GM10248 (cell line): ENCODE results near the gene CYTH1.

Source experiments
- CTCF ChIA-PET: fragments of 300-600 bp; sonication (Branson Sonifier 250); formaldehyde crosslinking; extraction: SDS; loops from one replicate; lab custom pipeline; 2021; ENCODE audit warnings: antibody characterized with exemption; lab: Yijun Ruan, JAX
- POLR2A ChIA-PET: fragments of 350-650 bp; sonication (Branson Sonifier 250); formaldehyde crosslinking; extraction: SDS; loops from one replicate; lab custom pipeline; 2020; ENCODE audit warnings: antibody characterized with exemption; lab: Yijun Ruan, JAX
- DNase-seq: peaks from one replicate; pipeline ENCODE4 v3.0.0; 2012; ENCODE audit errors: extremely low spot score
- TF ChIP-seq, protein P1 (sequence below): IDR thresholded peaks from 2 replicates; pipeline ENCODE4 v1.5.1; 2012; ENCODE audit warnings: mild to moderate bottlenecking, low read depth; ENCODE audit errors: extremely low read depth, missing control alignments, control extremely low read depth

Gene CYTH1

DNA sequence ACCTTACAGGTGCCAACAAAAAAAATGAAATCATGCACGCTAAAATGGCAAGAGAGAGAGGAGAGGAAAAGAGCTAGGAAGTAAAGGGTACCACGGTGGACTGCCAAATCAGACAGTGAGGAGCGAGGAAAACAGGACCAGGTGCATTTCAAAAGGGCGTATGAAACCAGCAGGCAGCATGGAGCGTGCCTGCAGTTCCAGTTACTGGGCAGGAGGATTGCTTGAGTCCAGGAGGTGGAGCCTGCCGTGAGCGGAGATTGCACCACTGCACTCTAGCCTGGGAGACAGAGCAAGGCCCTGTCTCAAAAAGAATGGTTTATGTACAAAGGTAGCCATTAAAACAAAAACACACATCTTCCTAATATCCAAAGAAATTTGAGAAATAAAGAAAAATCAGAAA is 42.2 kb upstream of the CYTH1 start:
- no peak for DNase-seq
- ChIA-PET POLR2A (no interaction called here), CTCF (interaction anchor here (0.8 kb wide), 1 partner anchor 21 kb away, joined by 3 read pairs; no protein-coding TSS in a partner anchor)
- TF ChIP-seq, protein P1, sequence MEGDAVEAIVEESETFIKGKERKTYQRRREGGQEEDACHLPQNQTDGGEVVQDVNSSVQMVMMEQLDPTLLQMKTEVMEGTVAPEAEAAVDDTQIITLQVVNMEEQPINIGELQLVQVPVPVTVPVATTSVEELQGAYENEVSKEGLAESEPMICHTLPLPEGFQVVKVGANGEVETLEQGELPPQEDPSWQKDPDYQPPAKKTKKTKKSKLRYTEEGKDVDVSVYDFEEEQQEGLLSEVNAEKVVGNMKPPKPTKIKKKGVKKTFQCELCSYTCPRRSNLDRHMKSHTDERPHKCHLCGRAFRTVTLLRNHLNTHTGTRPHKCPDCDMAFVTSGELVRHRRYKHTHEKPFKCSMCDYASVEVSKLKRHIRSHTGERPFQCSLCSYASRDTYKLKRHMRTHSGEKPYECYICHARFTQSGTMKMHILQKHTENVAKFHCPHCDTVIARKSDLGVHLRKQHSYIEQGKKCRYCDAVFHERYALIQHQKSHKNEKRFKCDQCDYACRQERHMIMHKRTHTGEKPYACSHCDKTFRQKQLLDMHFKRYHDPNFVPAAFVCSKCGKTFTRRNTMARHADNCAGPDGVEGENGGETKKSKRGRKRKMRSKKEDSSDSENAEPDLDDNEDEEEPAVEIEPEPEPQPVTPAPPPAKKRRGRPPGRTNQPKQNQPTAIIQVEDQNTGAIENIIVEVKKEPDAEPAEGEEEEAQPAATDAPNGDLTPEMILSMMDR, result no peak

DNA sequence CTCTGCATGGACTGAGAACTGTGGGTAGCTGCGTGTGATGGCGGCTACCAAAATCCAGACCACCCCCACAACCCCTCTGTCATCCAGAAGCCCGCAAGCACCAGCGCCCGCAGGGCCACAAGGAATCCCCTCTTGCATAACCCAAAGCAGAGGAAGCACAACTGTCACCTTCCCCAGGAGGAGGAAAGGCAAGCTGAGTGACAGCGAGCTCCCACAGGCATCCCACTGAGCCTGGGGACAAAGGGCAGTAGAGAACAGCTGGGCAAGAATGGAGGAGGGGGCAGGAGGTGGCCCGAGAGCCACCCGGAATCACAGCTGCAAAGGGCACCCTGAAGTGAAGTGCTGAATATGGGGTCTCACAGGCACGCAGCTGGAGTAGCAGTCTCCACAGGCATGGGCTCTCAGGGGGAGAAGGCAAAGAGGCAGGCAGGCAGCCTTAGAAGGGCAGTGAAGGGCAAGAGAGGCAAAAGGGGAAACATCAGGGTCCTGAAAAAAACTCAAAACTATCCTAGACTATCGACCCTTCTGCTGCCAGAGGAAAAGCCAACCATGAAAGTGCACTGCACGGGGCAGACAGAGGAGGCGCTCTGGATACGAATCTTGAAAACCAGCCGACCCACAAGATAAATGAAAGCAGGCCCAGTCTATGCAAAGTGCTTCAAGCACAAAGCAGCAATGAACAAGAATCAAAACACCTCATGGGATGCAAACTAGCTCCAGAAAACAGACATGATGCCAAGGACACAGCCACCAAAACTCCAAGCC is 41.4 kb upstream of the CYTH1 start:
- TF ChIP-seq, protein P1, result no peak
- ChIA-PET POLR2A (interaction anchor here (0.6 kb wide), 1 partner anchor 8 kb away, joined by 6 read pairs; no protein-coding TSS in a partner anchor), CTCF (interaction anchor here (0.8 to 1.1 kb wide), 2 partner anchors 12 to 20 kb away, joined by 3 read pairs; no protein-coding TSS in a partner anchor)
- DNase-seq, result no peak

DNA sequence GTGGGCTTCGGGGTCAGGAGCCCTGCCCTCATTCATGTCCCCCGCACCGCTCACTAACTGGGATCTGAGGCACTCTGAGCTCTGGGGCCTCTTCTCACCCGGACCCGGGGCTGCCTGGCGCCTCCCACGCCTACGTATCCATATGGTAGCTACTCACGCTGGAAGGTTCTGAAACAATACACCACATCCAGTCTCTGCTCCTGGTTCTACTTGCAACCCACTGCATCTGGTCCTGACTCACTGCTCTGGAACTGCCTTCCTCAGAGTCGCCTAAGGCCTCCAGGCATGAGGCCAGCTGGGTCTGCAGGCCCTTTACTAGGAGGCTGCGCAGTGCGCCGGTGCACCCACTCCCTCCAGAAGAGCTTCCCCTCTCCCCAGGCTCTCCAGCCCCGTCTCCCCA is 40.5 kb upstream of the CYTH1 start:
- ChIA-PET POLR2A (interaction anchor here (0.5 kb wide), 1 partner anchor 9 kb away, joined by 4 read pairs; no protein-coding TSS in a partner anchor), CTCF (interaction anchor here (0.7 to 1.1 kb wide), 2 partner anchors 8 to 12 kb away, joined by 3 read pairs; no protein-coding TSS in a partner anchor)
- TF ChIP-seq, protein P1, result no peak
- DNase-seq, result no peak

DNA sequence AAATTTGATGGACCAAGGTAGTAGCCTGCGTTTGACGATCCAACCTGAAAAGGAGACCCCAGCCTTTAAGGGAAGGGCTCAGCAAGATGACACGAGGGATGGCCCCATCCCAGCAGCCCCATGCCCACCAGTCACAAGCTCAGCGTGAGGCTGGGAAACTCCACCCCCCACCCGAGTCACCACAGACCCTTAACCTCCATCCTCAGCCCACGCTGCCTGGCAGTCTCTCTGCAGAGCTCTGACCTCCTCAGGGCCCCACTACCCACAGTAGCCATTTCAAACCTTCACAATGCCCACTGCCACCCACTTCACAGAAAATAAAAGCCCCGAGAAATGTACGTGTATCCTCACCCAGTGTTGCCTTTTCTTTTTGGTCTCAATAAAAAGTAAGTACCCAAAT is 39.9 kb upstream of the CYTH1 start:
- ChIA-PET POLR2A (interaction anchor here (0.5 kb wide), 1 partner anchor 9 kb away, joined by 4 read pairs; no protein-coding TSS in a partner anchor), CTCF (interaction anchor here (0.7 kb wide), 1 partner anchor 9 kb away, joined by 3 read pairs; no protein-coding TSS in a partner anchor)
- TF ChIP-seq, protein P1, result no peak
- DNase-seq, result no peak

DNA sequence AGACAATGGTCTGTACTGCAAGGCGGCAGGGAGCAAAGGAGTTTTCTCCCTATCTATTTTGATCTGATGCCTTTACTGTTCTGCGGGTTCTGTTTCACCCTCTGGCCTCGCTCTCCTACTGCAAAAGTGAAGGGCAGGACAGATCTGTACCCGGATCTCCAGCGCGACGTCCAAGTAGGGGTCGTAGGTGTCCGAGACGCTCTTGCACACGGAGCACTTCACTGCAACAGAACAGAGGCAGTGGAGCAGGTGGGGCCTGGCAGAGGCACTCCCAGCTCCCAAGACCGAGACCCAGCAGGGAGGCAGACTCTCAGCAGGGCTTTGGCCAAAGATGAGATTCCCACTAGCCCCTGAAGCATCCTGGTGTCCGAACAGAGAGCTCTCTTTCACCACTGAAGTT is 38.8 kb upstream of the CYTH1 start:
- ChIA-PET POLR2A (no interaction called here), CTCF (interaction anchor here (1.1 to 2.2 kb wide), 2 partner anchors 12 to 21 kb away, joined by 3 to 5 read pairs; no protein-coding TSS in a partner anchor)
- TF ChIP-seq, protein P1, result no peak
- DNase-seq, result no peak
